Vagina (tissue), 2 donors: ENCODE measurements around the gene MLYCD. TPM values are rescaled to one million over a fixed set of nuclear protein-coding genes. Genes with fewer than 3 reads are reported as not detected.

Experiments
- DNase-seq, 2 donors: peaks; one replicate each; pipeline ENCODE4 v3.0.0-alpha.2; 2017; ENCODE audit errors: extremely low spot score in 2 of 2
- H3K27ac ChIP-seq: fragments of 200-600 bp; sonication (generic); one replicate; pipeline ENCODE4 v1.5.1; 2019
- H3K27me3 ChIP-seq: fragments of 200-600 bp; sonication (generic); one replicate; pipeline ENCODE4 v1.5.1; 2019
- H3K36me3 ChIP-seq, 2 donors: fragments of 200-600 bp; sonication (generic); one replicate each; pipeline ENCODE4 v1.5.1; 2017 to 2019
- H3K4me1 ChIP-seq: fragments of 200-600 bp; sonication (generic); one replicate; pipeline ENCODE4 v1.5.1; 2019
- H3K4me3 ChIP-seq, 2 donors: fragments of 200-600 bp; sonication (generic); 1 replicate in 1 of 2; 2 replicates in 1 of 2; pipeline ENCODE4 v1.5.1; 2016 to 2019
- H3K9me3 ChIP-seq: fragments of 200-600 bp; sonication (generic); one replicate; pipeline ENCODE4 v1.5.1; 2019
- CTCF ChIP-seq, 3 experiments: fragments of 450-650 bp in 2 of 3; fragments of 200-600 bp in 1 of 3; sonication (generic) in 1 of 3; IDR thresholded peaks; one replicate each; pipeline ENCODE4 v1.5.1; 2017 to 2019; ENCODE audit warnings: antibody characterized with exemption in 3 of 3, mild to moderate bottlenecking in 2 of 3, moderate library complexity in 2 of 3
- POLR2A ChIP-seq, 2 donors: fragments of 450-650 bp; IDR thresholded peaks; one replicate each; pipeline ENCODE4 v1.6.1; 2017; ENCODE audit warnings: antibody characterized with exemption in 2 of 2, mild to moderate bottlenecking in 2 of 2, moderate library complexity in 2 of 2
- POLR2AphosphoS5 ChIP-seq, 2 donors: sonication (generic); formaldehyde crosslinking; IDR thresholded peaks; one replicate each; pipeline ENCODE4 v1.9.0; 2017; ENCODE audit warnings: antibody characterized with exemption in 2 of 2, mild to moderate bottlenecking in 2 of 2, low read depth in 1 of 2; ENCODE audit not compliant: insufficient read depth in 1 of 2
- intact Hi-C: fragments of 100-400 bp; cut with DNase I; formaldehyde crosslinking; loops from one replicate; pipeline ENCODE4 v1.15.1; 2023
- total RNA-seq: library from RNA; depleted of rRNA; stranded (reverse); fragments of >200 nt; gene quantifications from one replicate; pipeline ENCODE4 v1.2.3, GENCODE V29; 2016

The MLYCD gene
- total RNA-seq, 1 donor from 2014 or later: 8.8 TPM

GRCh38 chr16:83975590-83976260 lies 76.8 kb downstream of the MLYCD start:
- no peaks in the 10 kb centered on the region for H3K4me1 ChIP-seq
- H3K9me3 ChIP-seq: no peaks in the 10 kb centered on the region
- TF ChIP-seq POLR2A (IDR thresholded peaks at IDR 0.05) (no peak), POLR2AphosphoS5 (IDR thresholded peaks at IDR 0.05; ENCODE audit: insufficient read depth in 1 of 2, low read depth in 1 of 2) (no peak), CTCF (IDR thresholded peaks at IDR 0.05) (no peak)
- no peak overlapping the region for H3K27ac ChIP-seq
- no peak overlapping the region for H3K4me3 ChIP-seq
- H3K27me3 ChIP-seq: no peaks in the 10 kb centered on the region
- intact Hi-C loops: no loop called here
- H3K36me3 ChIP-seq: no peaks in the 10 kb centered on the region
- no peak for DNase-seq

Other genes starting within 250 kb of the MLYCD start
- gene HSBP1, start 91.1 kb upstream of the MLYCD start, total RNA-seq: 14.2 TPM
- 6.4 TPM for gene OSGIN1, start 54.1 kb downstream of the MLYCD start, total RNA-seq
- gene NECAB2, start 69.1 kb downstream of the MLYCD start, total RNA-seq: not detected
- gene SLC38A8, start 143.7 kb downstream of the MLYCD start, total RNA-seq: not detected
- 71.0 TPM for gene MBTPS1, start 217.8 kb downstream of the MLYCD start, total RNA-seq
- 16.9 TPM for gene HSDL1, start 246.1 kb downstream of the MLYCD start, total RNA-seq
- gene DNAAF1, start 246.2 kb downstream of the MLYCD start, total RNA-seq: not detected